DMS53 treated with DMSO at 0.1 percent for 48 hours (cell line): ENCODE data around the gene ARHGEF7.

Experiments used
- DNase-seq: peaks from one replicate; lab custom pipeline; 2025; ENCODE audit not compliant: unreplicated experiment; lab: John Stamatoyannopoulos, UW

Gene ARHGEF7

GRCh38 chr13:111270765-111271698 lies 155.9 kb downstream of the ARHGEF7 start:
- DNase-seq: no peak

- DNase-seq: no peak
Observed at GRCh38 chr13:111272117-111272516, 157.0 kb downstream of the ARHGEF7 start.

GRCh38 chr13:111275382-111275781 lies 160.3 kb downstream of the ARHGEF7 start:
- no peak for DNase-seq

GRCh38 chr13:111275995-111276618 lies 161.0 kb downstream of the ARHGEF7 start:
- DNase-seq: no peak

- no peak for DNase-seq
Observed at GRCh38 chr13:111278258-111278657, 163.1 kb downstream of the ARHGEF7 start.

- no peak for DNase-seq
Observed at GRCh38 chr13:111278743-111279652, 163.9 kb downstream of the ARHGEF7 start.

- no peak for DNase-seq
Observed at GRCh38 chr13:111280226-111280625, 165.1 kb downstream of the ARHGEF7 start.

GRCh38 chr13:111280681-111281585 lies 165.8 kb downstream of the ARHGEF7 start:
- no peak for DNase-seq

- no peak for DNase-seq
Observed at GRCh38 chr13:111281751-111282311, 166.7 kb downstream of the ARHGEF7 start.

- no peak for DNase-seq
Observed at GRCh38 chr13:111282425-111282824, 167.3 kb downstream of the ARHGEF7 start.

GRCh38 chr13:111282997-111283396 lies 167.9 kb downstream of the ARHGEF7 start:
- DNase-seq: no peak

GRCh38 chr13:111283457-111283856 lies 168.3 kb downstream of the ARHGEF7 start:
- no peak for DNase-seq

- no peak for DNase-seq
Observed at GRCh38 chr13:111283991-111284390, 168.9 kb downstream of the ARHGEF7 start.

GRCh38 chr13:111284565-111284964 lies 169.5 kb downstream of the ARHGEF7 start:
- DNase-seq: no peak

GRCh38 chr13:111286162-111286561 lies 171.1 kb downstream of the ARHGEF7 start:
- no peak for DNase-seq

- DNase-seq: no peak
Observed at GRCh38 chr13:111286749-111287148, 171.6 kb downstream of the ARHGEF7 start.

GRCh38 chr13:111287201-111287600 lies 172.1 kb downstream of the ARHGEF7 start:
- no peak for DNase-seq

GRCh38 chr13:111288276-111288675 lies 173.2 kb downstream of the ARHGEF7 start:
- DNase-seq: no peak

GRCh38 chr13:111289251-111289650 lies 174.1 kb downstream of the ARHGEF7 start:
- DNase-seq: no peak

- DNase-seq: no peak
Observed at GRCh38 chr13:111291908-111292307, 176.8 kb downstream of the ARHGEF7 start.
